HepG2 (cell line): ENCODE results near the gene PPP2R5D.

ENCODE experiments used
- TCF7 ChIP-seq: sonication (generic); IDR thresholded peaks from 2 replicates; pipeline ENCODE4 v1.6.1; 2016; ENCODE audit warnings: antibody characterized with exemption, low read depth
- ZNF331 ChIP-seq: sonication (generic); formaldehyde crosslinking; IDR thresholded peaks from 2 replicates; pipeline ENCODE4 v1.4.0; 2020; ENCODE audit warnings: missing genetic modification reagents
- ZNF605 ChIP-seq: sonication (generic); formaldehyde crosslinking; IDR thresholded peaks from 2 replicates; pipeline ENCODE4 v1.8.0; 2022; ENCODE audit warnings: mild to moderate bottlenecking, missing genetic modification reagents

DNA sequence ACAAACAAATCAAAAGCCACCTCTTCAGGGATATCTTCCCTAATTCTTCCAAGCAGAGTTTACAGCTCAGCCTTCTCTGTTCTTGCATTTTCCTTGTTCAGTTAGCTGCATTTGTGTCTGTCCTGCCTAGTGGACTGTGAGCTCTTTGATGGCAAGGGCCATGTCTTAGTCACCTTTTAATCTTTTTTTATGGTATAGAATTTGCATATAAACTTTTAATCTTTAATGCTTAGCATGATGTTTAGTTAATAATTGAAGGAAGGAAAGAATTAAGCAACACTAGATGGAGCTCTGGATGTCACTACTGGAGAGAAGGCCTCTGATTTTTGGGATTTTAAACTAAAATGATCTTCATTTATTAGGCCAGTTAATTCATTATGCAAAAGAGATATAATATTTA lies 12.1 kb downstream of the PPP2R5D start:
- TF ChIP-seq ZNF331 (CRISPR knock-in tag) (no peak), TCF7 (no peak), ZNF605 (CRISPR knock-in tag) (no peak)
